HG03571 (cell line): ENCODE measurements around the gene ANKRD36B.
"Not testable (repeated sequence)": the region's sequence is repeated elsewhere in the genome, so short reads cannot be mapped to it uniquely, and the experiment has no call there.

ENCODE experiments used
- ATAC-seq: cut with Tn5 transposase; IDR thresholded peaks from one replicate; pipeline ENCODE4 v1.9.1; 2021; ENCODE audit not compliant: unreplicated experiment

ANKRD36B gene

GRCh38 chr2:97589598-97590510 lies at the start of gene ANKRD36B:
Gene ANKRD36B, minus strand, starts transcription at chr2:97589877. Its CDS starts 192 bp downstream, at chr2:97589685.
- peak; percentile 67 for ATAC-seq

- ATAC-seq: not testable (repeated sequence)
Observed at GRCh38 chr2:97626049-97626430, 36.4 kb upstream of the ANKRD36B start.

GRCh38 chr2:97625354-97626048 lies 35.8 kb upstream of the ANKRD36B start:
- ATAC-seq: not testable (repeated sequence)

GRCh38 chr2:97622976-97623375 lies 33.3 kb upstream of the ANKRD36B start:
- not testable (repeated sequence) for ATAC-seq

- not testable (repeated sequence) for ATAC-seq
Observed at GRCh38 chr2:97620492-97620891, 30.8 kb upstream of the ANKRD36B start.

- ATAC-seq: not testable (repeated sequence)
Observed at GRCh38 chr2:97618939-97619827, 29.5 kb upstream of the ANKRD36B start.

- no peak for ATAC-seq
Observed at GRCh38 chr2:97617911-97618310, 28.2 kb upstream of the ANKRD36B start.

GRCh38 chr2:97615746-97616145 lies 26.1 kb upstream of the ANKRD36B start:
- ATAC-seq: not testable (repeated sequence)

- ATAC-seq: not testable (repeated sequence)
Observed at GRCh38 chr2:97611895-97612294, 22.2 kb upstream of the ANKRD36B start.

- ATAC-seq: not testable (repeated sequence)
Observed at GRCh38 chr2:97608745-97609144, 19.1 kb upstream of the ANKRD36B start.

- not testable (repeated sequence) for ATAC-seq
Observed at GRCh38 chr2:97605524-97606339, 16.1 kb upstream of the ANKRD36B start.

GRCh38 chr2:97605109-97605508 lies 15.4 kb upstream of the ANKRD36B start:
- not testable (repeated sequence) for ATAC-seq

- not testable (repeated sequence) for ATAC-seq
Observed at GRCh38 chr2:97601537-97601936, 11.9 kb upstream of the ANKRD36B start.

- not testable (repeated sequence) for ATAC-seq
Observed at GRCh38 chr2:97596180-97596579, 6.5 kb upstream of the ANKRD36B start.

GRCh38 chr2:97593520-97593919 lies 3.8 kb upstream of the ANKRD36B start:
- not testable (repeated sequence) for ATAC-seq

- ATAC-seq: not testable (repeated sequence)
Observed at GRCh38 chr2:97590515-97591394, 1.1 kb upstream of the ANKRD36B start.

GRCh38 chr2:97589257-97589597 lies 450 bp downstream of the ANKRD36B start:
- ATAC-seq: not testable (repeated sequence)

- ATAC-seq: not testable (repeated sequence)
Observed at GRCh38 chr2:97565674-97566073, 24.0 kb downstream of the ANKRD36B start.

- ATAC-seq: not testable (repeated sequence)
Observed at GRCh38 chr2:97552406-97552805, 37.3 kb downstream of the ANKRD36B start.
